Measurements from ENCODE around the gene PICK1.
A peak's percentile ranks its signal among the peaks of the same experiment; 100 is the strongest.
"Not testable (repeated sequence)": the region's sequence is repeated elsewhere in the genome, so short reads cannot be mapped to it uniquely, and the experiment has no call there.

PICK1 gene

DNA sequence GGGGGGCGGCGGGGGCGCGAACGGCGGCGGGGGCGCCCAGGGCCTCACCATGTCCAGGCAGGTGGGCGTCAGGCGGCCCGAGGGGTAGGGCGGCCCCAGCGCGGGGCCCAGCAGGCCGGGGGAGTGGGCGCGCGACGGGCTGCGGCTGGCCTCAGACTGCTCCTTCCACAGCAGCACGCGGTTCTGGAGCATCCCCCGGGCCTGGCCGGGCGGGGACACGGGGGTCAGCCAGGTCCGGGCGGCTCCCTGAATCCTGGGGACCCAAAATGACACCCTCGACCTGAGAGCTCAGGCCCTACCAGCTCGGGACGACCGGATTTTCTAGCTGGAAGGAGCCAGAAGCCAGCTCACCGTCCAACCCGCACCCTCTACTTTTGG, 32.3 kb downstream of the PICK1 start:
- no peak for DNase-seq

DNA sequence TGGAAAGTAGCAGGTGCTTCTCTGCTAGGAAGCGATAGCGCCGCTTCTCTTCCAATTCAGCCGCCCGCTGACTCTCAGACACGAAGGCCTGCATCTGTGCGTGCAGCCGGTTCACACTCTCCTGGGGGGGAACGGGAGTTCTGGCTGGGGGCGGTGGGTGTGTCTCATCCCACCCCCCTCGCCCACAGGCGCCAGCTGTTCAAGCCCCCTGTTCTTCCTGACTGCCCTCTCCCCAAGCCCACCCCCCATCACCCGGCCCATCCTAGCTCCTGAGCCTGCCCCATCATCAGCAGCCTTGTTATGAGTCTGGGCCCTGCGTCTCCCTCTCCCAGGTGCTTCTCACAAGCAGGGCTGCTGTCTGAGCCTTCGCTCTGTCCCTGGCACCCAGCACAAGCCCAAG, 39.9 kb downstream of the PICK1 start:
- DNase-seq, result no peak

DNA sequence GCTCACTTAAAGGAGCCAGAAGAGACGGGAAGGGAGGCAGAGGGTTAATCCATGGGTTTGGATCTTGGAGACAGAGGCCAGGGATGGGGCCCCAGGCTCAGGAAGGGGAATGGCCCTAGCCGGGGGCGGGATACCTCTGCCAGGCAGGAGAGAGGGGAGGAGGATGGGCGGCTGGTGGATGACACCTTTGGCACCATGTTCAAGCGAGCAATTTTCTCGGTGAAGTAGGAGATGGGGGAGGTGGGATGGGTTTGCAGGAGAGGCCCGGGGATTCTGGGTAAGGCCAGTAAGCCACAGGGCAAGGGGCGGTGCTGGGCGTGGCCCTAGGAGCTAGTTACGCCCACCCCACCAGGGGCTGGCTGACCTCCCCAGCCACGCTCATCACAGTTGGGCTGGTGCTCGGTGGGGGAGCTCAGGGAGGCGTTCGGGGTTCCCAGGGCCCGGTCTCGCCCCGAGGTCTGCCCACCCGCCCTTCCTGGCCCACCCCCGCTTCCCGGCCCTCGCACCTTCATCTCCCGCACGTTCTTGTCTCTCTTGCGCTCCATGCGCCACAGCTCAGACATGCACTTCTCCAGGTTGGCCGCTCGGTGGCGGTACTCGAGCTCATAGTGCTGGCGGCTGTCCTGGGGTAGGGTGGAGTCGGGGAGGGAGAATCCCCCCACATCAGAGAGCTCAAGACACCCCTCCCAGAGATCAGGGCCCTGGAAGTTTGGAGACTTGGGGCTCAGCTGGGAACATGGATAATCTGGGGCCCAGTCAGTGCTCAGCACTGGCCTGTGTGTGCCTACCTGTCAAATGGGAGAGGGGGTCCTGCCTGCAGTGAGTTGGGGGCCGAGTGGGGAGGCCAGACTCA, 40.6 kb downstream of the PICK1 start:
- no peak for DNase-seq

DNA sequence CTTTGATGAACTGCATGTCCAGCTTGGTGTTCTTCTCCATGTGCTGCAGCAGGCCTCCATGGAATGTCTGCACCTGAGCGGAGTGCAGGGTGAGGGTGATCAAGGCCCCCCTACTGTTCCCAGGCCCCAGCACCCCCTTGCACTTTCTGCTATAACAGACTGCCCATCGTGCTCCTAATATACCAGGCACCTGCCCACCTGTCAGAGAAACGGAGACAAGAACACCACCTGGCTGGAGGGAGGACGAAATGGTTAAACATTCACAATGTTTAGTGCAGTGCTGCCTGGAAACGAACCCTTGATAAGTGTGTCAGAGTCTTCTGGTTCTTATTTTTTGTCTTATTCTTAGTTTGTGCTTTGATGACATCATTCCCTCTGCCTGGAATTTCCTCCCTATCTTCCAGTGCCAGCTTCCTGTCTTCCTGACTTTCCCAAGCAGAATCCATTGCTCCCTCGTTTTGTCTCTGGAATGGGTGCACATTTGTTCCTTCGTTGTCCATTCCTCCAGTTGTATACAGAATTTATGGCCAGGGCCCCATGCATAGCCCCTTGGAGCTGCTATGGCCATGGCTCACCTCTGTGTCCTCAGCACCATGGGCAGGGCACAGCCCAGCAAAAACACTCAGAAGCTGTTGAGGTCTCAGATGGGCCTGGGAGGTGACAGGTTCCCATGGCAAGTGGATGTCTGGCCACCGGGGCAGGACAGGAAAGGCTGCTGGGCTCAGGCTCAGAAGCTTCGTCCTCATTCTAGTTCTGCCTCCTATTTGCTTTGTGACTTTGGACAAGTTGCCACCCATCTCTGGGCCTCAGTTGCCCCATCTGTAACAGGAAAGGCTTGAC, 41.4 kb downstream of the PICK1 start:
- DNase-seq, result no peak

DNA sequence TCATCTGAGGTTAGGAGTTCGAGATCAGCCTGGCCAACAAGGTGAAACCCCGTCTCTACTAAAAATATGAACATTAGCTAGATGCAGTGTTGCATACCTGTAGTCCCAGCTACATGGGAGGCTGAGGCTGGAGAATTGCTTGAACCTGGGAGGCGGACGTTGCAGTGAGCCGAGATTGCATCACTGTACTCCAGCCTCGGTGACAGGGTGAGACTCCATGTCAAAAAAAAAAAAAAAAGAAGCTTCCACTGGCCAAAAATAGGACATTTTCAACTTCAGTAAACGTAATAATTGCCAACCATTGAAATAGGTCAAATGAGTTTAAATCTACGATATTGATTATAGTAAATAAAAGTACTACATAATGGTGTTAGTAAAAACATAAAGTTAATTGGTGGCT, 46.4 kb downstream of the PICK1 start:
- no peak for DNase-seq

DNA sequence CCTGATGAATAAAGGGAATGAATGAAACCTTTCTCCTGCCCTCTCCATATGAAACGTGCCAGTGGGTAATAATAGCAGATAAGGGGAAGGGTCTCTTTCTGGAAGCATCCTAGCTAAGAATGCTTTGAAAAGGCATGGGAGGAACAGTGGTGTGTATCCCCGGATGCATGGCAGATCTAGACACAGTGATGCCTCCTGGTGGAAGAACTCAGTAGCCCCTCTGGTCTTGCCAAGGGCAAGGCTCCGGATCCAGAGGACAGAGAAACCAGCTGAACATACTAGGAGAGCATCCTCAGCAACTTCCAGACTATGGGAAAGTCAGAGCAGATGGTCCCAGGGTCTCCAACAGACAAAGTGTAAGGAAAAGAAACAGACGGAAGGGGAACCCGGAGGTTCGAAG, 46.9 kb downstream of the PICK1 start:
- DNase-seq, result peak; percentile 28 to 31

DNA sequence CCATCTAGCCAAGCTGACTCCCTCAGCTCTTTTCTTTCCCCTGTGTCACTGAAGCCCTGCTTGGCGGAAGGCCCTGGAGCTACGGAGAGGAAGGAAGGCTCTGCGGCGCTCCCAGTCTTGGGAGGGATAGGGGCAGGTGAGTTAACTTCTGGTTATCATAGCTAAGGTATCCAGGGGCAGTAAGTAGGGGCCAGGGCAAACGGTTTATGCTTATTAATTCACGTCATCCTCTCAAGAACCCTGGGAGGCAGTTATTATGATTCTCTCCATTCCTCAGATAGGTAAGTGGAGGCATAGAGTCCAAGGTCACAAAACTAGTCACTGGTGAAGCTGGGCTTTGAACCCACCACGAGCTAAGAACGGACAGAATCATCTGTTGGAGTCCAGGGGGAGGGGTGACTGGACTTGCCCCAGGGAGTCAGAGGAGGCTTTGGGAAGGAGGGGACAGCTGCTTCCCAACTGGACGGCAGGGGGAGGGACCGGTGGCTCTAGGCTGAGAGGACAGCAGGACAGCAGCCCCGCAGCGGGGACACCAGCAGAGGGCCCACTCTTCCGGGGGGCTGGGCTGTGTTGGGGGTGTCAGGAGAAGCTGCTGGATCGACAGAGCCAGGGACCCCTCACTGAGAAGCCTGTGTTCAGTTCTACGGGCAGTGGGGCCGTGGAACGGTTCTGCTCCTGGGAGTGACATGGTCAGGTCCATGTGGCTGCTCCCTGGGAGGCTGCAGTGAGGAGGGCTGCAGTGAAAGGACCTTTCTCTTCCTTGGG, 49.8 kb downstream of the PICK1 start:
- DNase-seq, result no peak

DNA sequence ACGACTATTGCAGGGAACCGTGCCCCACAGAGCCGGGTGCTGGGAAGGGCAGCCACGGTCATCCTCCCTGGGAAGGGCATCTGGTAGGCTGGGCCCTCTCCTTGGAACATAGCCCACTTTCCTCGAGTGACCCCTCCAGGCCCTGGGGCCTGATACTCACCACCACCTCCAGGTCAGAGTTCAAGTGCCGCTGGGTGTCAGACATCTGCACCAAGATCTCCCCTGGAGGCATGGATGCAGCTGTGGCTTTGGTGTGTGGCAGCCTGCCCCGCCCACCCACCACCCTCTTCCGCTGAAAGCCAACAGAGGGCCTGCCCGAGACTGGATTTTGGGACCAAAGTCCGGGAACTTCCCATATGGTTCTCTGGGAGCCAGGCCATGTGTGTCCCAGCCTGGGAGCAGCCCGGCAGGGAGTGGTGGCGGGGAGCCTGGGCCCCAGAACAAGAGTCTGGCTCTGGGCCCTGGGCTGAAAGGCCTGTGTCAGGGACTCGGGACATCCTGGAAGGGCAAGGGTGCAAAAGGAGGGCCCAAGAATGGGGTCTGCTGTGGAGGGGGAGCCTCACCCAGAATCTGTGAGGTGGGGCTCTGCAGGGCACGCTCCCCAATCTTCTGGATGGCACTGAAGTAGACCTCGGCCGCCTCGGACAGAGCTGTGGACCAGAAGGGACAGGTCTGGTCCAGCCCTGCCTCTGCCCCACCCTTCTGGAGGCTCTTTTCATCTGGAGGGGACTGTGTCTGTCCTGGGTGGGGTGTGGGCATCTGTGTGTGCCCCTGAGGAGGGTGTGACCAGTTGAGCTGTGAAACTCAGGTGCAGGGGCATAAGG, 50.7 kb downstream of the PICK1 start:
- DNase-seq, result no peak

DNA sequence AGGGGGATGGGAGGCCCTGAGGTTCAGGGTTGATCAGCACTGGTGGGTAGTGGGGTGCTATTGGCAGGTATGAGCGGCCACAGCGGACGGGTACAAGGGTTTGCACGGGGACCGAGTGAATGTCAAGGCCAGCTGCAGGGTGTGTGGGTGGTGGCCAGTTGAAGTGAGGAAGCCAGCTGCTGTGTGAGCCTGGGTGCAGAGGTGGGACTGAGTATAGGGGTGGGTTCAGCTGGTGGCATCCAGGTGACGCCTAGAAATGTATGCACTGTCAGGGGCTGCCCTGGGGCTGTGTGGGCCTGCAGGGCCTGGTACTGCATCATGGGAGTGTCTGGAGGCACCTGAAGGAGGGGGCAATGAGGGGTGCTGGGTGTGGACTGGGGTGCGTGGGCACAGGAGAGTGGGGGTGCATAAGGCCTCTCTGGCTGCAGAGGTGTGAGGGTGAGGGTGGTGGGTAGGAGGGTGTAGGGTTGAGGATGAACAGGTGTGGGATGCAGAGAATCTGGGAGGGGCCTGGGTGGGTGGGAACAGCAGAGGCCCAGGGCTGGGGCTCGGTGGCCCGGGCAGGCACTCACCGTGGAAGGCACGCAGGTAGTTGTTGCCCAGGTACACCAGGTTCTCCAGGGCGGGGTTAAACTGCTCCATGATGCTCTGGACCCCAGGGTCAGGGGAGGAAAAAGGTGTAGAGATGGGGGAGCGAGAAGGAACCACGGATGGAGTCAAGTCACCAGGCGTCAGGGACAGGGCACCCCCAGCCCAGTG, 51.5 kb downstream of the PICK1 start:
- no peak for DNase-seq

DNA sequence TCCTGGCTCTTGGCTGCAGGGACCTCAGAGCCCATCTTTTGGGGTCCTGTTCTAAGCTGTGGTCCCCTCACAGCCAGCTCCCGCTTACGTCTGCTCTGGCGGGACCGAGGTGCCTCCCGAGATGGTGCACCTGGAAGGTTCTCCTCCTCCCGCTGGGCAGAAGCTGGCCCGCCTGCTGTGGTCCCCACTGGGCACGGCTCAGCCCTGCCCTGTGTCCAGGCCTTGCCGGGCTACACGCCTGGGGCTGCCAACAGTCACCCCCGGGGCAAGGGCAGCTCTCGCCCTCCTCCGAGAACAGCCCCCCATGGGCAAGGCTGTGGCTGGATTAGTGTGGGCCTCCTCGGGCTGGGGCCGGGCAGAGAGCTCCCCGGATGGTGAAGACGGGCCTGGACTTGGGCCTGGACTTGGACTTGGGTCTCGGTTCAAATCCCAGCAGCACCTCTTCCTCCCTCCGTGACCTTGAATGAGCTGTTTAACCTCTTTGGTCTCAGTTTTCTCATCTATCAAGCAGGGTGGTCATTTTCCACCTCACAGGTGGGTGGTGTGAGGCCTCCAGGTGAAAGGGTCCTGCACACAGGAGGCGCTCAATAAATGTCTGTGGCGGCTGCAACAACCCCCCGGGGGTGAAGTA, 52.3 kb downstream of the PICK1 start:
- DNase-seq, result no peak

DNA sequence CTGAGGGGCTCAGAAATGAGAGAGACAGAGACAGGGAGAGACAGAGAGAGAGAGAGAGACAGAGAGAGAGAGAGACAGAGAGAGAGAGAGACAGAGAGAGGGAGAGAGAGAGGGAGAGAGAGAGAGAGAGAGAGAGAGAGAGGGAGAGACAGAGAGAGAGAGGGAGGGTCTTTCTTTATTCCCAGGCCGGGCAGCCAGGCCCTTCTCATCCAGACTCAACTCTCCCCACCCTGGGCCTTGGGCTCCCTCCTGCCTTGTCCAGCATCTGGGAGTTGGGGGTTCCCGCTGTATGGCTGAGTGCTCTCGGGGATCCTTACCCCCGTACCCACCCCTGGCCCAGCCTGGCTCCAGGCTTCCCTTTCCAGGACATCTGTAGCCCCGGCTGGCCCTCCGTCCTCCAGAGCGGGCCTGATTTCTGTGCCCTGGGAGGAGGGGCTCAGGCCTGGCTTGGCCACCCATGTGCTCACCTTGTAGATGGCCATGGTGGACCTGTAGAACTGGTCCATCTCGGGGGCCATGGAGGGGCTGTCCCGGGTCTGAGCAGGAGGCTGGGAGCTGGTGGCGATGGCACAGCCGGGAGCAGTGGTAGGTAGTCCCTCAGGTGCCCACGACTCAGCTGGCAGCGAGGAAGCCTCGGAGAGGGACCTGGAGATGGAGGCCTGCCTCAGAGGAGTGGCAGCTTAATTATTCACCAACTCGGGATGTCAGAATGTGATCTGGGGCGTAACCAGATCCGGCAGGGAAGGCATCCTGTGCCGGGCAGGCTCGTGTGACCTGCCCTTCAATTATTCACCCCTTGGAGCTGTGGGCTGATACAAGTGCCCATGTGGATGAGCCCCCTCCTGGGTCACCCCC, 53.0 kb downstream of the PICK1 start, which contains the start of gene BAIAP2L2:
BAIAP2L2 (minus strand) TSS at position 677 of the 855 bp plus-strand sequence; CDS start at position 518, 159 bp downstream.
- DNase-seq, result no peak

DNA sequence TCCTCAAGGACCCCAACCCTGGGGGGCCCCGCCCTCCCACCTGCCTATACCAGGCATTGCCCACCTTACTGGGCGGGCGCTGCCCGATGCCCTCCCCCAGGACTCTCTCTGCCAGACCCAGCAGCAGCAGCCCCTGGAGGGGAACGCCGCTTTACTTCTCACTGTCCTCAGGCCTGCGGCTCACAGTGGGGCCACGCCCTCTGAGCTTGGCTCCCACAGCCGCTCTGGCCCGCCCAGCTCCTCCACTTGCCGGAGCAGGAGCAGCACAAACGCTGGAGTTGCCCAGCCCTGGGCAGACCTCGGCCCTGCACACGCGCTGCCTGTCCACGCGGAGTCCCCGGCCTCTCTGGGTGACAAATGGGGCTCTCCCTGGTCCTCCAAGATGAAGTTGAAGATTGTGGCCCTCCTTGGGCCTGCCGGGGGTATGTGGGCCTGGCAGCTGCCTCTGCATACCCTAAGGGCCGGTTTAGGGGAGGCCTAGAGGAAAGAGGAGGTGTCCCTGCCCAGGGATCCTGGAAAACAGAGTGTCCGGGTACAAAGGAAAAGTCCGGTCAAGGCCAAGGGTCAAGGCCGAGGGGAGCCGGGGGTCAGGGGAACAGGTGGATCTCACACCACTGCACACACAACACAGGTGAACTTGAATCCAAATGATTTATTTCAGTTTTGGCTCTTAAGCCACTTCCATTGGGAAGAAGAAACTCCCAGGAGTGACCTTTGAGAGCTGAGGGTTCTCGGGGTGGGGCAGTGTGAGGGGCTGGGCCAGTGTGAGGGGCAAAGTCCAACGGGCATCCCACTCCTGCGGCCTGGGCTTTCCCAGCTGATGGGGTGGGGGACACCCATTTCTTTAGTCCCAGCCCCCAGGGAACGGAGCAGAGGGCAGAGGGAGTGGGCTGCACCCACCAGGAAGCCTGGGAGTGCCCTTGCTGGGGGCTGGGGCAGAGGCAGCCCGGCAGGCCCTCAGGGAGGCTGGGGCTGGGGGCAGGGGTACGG, 54.0 kb downstream of the PICK1 start:
- DNase-seq, result no peak

DNA sequence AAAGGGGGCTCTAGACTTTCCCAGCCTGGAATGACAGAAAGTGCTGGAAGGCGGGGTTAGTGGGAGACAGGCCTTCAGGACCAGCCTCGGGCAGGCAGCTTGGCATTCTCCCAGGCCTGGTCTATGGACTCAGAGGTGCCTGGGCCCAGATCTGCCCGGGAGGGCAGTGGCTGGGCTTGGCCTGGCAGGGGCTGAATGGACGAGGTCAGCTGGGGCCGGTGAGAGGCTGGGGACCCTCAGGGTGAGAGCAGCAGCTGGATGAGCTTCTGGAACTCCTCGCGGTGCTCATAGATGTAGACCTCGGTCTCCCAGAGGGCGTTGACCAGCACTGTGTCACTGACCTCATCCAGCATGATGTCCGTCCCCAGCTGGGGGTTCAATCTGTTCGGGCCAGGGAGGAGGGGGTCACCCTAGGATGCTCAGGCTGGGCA, 54.7 kb downstream of the PICK1 start:
- no peak for DNase-seq

DNA sequence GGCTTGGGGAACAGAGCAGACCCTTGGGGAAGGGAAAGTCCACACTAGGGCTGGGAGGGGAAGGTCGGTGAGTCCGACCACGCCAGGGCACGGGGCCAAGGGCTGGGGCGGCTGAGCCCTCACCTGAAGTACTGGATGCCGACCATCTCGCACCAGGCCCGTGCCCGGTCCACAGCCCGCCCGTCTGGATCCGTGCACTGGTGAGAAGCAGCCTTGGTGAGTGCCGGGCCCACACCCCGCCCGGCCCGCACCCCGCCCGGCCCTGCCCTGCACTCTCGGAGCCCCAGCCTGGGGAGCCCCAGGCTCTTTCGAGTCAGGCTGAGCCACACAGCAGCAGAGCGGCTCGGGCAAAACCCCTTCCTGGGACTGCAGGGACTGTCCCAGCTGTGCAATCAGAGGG, 55.2 kb downstream of the PICK1 start:
- no peak for DNase-seq

DNA sequence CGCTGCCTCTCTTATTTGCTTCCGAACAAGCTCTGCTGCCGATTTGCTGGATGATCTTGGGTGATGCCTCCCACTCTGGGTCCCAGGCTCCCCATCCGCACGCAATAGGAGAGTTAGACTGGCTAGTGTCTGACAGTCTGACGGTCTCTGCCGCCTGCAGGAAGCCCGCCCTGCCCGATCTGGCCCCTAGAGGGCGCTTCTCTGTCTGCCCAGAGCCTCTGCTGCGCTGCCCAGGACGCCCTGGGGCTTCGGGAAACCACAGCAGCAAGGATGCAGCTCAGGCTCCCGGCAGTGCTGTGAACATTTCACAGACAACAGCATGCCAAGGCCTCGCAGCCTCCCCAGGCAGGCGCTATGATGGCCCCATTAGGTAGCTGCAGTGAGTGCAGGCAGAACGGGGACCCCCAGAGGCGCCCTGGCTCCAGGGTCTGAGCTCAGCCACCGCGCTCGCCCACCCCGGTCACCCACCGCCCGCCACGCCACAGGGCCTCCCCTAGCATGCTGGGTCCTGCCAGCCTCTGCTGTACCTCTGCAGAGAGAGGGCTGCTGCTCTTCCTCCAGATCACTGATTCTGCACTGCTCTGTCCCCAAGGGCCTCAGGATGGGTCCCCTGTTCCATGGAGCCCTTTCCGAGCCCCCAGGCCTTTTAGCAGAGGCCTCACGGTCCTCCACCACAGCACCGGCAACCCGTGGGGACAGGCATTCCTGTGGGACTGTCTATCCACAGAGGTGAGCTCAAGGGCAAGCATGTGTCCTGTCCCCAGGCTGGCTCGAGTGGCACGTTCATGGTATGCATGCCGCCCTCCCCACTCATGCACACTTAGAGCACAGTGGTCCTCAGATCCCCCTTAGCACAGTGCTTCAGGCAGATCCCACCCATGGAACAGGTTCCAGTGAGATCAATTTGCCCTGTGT, 57.5 kb downstream of the PICK1 start:
- peak; percentile 44 to 51 for DNase-seq

DNA sequence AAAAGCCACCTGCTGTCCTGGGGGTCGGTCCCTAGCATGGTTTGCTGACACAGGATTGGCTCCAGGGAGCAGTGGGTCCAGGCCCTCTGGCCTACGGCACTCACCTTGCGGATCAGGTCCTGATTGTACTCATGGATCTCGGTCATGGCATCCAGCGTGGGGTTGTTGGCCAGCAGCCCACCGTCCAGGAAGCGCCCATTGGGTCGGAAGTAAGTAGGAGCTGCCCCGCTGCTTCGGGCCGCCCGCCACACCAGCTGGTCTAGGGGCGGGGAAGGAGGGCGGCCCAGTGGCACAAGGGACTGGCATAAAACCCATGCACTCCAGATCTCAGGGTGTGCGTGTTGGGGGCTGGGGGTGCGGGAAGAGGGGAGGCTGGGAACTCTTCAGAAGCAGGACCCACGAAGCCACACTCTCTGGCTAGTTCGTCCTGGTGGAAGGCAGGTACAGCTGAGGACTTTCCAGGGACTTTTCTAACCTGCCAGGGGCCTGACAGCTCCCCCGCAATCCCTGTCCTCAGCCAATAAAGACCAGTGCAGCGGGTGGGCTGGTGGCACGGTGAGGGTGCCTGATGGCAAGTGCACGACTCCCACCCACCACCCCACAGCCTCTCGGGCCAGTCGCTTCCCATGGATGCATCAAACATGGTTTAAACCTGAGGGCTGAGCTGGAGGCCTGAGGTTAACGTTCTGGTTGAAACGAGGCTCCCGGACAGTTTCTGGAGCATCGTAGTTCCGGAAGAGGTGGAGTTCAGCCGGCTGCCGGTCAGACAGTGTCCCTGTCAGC, 58.4 kb downstream of the PICK1 start:
- no peak for DNase-seq

DNA sequence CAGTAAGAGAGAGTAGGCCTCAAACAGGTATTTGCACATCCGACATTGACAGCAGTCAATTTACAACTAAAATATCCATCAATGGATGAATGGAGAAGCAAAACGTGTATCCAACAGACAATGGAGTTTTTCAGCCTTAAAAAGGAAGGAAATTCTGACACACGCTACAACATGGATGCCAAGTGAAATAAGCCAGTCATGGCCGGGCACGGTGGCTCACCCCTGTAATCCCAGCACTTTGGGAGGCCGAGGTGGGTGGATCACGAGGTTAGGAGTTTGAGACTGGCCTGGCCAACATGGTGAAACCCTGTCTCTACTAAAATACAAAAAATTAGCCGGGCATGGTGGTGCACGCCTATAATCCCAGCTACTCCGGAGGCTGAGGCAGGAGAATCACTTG, 60.4 kb downstream of the PICK1 start:
- DNase-seq, result not testable (repeated sequence)
